Ovary (tissue), 9 donors: ENCODE data around the gene UBL7. TPM values are rescaled to one million over a fixed set of nuclear protein-coding genes. Genes with fewer than 3 reads are reported as not detected.

ENCODE experiments used
- DNase-seq, 5 donors: peaks; one replicate each; pipeline ENCODE4 v3.0.0-alpha.2; 2019 to 2020
- H3K27ac ChIP-seq, 2 donors: fragments of 200-600 bp; one replicate each; pipeline versions ENCODE4 v1.5.1 to v1.8.0; 2019 to 2022
- H3K27me3 ChIP-seq: fragments of 200-600 bp; one replicate; pipeline ENCODE4 v1.8.0; 2022
- H3K36me3 ChIP-seq: fragments of 200-600 bp; sonication (generic); one replicate; pipeline ENCODE4 v1.5.1; 2019
- H3K4me1 ChIP-seq: one replicate; pipeline ENCODE4 v1.8.1; 2013; ENCODE audit warnings: mild to moderate bottlenecking, moderate library complexity; ENCODE audit not compliant: insufficient read depth
- H3K4me3 ChIP-seq: fragments of 200-600 bp; sonication (generic); one replicate; pipeline ENCODE4 v1.5.1; 2017
- H3K9me3 ChIP-seq, 2 donors: fragments of 200-600 bp in 1 of 2; sonication (generic) in 1 of 2; one replicate each; pipeline versions ENCODE4 v1.5.1 to v1.8.1; 2013 to 2019; ENCODE audit warnings: mild to moderate bottlenecking in 1 of 2, moderate library complexity in 1 of 2
- EP300 ChIP-seq: sonication (generic); formaldehyde crosslinking; IDR thresholded peaks from one replicate; pipeline ENCODE4 v1.6.1; 2017; ENCODE audit warnings: antibody characterized with exemption
- POLR2A ChIP-seq: fragments of 450-650 bp; IDR thresholded peaks from one replicate; pipeline ENCODE4 v1.6.1; 2017; ENCODE audit warnings: antibody characterized with exemption, mild to moderate bottlenecking, moderate library complexity
- WGBS, 3 donors: extraction: QIAGEN DNeasy Blood & Tissue Kit in 1 of 3; methylation state at CpG; one replicate each; pipeline versions ENCODE4 v1.1.5 to v1.1.7; 2013 to 2017; 5-methylcytosine and 5-hydroxymethylcytosine counted together
- intact Hi-C, 4 donors: fragments of 100-400 bp; cut with DNase I; formaldehyde crosslinking; loops; one replicate each; pipeline versions ENCODE4 v1.11.0 to v1.15.1; 2022 to 2023
- polyA plus RNA-seq, 2 donors: library from polyadenylated mRNA; stranded (reverse); fragments of 200-250 nt in 1 of 2; fragments of 350-450 nt in 1 of 2; fragmentation: Illumina TruSeq in 1 of 2; extraction: RNeasy Lipid Tissue Mini Kit (QIAGEN cat#74804) in 1 of 2; gene quantifications; one replicate each; pipeline ENCODE4 v1.2.3, GENCODE V29; 2013 to 2014
- total RNA-seq, 7 donors: library from RNA; depleted of rRNA in 2 of 7; stranded (reverse); fragments of >200 nt in 2 of 7; fragmentation: NEBNext Ultra II Directional in 3 of 7; extraction: Animal tissue kit (Norgen Biotek cat#: 25700) in 3 of 7; gene quantifications; one replicate each; pipeline versions ENCODE4 v1.1.0 to v1.2.4, GENCODE V29; 2016 to 2023
- TF ChIP-seq, protein P1 (sequence below), 3 donors: fragments of 450-650 bp in 2 of 3; fragments of 200-600 bp in 1 of 3; IDR thresholded peaks; one replicate each; pipeline versions ENCODE4 v1.5.1 to v1.8.0; 2016 to 2022; ENCODE audit warnings: antibody characterized with exemption in 3 of 3, mild to moderate bottlenecking in 1 of 3
- donor health status: DM: no; HTN: no; CAD: no; lungs with moderate emphysema.
- donor health status: DM: no; HTN: no; CAD: no.
- donor health status: Bipolar disorder and iron deficiency.
- donor health status: DM: yes; HTN: yes; CAD: no.
- donor health status: DM: no; HTN: no; CAD: no.
- donor health status: DM: yes; HTN: yes; CAD: no.

The UBL7 gene
- total and polyA plus RNA-seq, 9 donors: 26.4 to 44.1 (median 34.3) TPM

DNA sequence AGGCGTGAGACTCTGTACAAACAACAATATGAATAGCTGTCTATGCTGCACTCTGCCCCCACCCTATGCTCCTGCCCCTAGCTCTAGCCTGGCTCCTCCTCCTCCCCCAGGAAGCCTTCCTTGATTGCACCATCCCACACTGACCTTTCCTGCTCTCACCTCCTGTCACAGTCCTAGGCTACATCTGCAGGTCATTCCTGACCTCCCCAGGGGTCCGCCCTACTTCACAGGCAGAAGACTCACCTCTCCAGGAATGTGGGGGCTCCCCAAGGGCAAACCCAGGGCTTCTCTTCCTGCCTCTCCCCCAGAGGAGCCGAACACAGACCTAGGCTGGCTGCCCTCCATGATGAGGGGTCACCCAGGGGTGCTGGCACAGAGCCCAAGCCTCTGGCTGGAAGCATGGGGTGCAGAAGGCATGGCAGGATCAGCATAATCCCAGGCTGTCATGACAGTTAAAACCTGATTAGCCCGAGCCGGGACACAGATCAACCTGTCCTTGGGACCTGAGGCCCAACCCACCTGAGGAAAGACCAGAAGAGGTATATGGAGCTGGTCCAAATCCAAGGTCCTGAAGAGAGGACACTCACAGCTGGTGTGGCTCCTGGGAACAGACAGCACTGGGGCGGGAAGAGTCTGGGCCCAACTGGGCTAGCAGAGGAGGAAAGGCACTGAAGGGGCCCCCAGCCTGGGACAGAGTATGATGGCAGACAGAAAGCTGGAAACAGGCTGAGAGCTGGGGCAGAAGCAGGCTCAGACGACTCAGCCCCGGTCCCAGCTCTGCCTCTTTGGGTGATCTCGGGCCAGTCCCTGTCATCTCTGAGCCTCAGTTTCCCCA, 33.1 kb downstream of the UBL7 start:
- intact Hi-C loops: no loop called here
- peaks cover 14% of the 10 kb centered on the region for H3K4me1 ChIP-seq
- TF ChIP-seq POLR2A: no peak
- TF ChIP-seq, protein P1, sequence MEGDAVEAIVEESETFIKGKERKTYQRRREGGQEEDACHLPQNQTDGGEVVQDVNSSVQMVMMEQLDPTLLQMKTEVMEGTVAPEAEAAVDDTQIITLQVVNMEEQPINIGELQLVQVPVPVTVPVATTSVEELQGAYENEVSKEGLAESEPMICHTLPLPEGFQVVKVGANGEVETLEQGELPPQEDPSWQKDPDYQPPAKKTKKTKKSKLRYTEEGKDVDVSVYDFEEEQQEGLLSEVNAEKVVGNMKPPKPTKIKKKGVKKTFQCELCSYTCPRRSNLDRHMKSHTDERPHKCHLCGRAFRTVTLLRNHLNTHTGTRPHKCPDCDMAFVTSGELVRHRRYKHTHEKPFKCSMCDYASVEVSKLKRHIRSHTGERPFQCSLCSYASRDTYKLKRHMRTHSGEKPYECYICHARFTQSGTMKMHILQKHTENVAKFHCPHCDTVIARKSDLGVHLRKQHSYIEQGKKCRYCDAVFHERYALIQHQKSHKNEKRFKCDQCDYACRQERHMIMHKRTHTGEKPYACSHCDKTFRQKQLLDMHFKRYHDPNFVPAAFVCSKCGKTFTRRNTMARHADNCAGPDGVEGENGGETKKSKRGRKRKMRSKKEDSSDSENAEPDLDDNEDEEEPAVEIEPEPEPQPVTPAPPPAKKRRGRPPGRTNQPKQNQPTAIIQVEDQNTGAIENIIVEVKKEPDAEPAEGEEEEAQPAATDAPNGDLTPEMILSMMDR (IDR thresholded peaks at IDR 0.05): no peak
- no peak for TF ChIP-seq EP300
- no peak overlapping the region for H3K4me3 ChIP-seq
- 76 to 80% (median 79%) methylated on average over 9 of the region's 9 CpGs for WGBS, 3 donors
- DNase-seq: peak in 1 of 5 donors; percentile 47
- no peaks in the 10 kb centered on the region for H3K9me3 ChIP-seq
- H3K36me3 ChIP-seq: no peaks in the 10 kb centered on the region
- no peak overlapping the region for H3K27ac ChIP-seq
- no peaks in the 10 kb centered on the region for H3K27me3 ChIP-seq

DNA sequence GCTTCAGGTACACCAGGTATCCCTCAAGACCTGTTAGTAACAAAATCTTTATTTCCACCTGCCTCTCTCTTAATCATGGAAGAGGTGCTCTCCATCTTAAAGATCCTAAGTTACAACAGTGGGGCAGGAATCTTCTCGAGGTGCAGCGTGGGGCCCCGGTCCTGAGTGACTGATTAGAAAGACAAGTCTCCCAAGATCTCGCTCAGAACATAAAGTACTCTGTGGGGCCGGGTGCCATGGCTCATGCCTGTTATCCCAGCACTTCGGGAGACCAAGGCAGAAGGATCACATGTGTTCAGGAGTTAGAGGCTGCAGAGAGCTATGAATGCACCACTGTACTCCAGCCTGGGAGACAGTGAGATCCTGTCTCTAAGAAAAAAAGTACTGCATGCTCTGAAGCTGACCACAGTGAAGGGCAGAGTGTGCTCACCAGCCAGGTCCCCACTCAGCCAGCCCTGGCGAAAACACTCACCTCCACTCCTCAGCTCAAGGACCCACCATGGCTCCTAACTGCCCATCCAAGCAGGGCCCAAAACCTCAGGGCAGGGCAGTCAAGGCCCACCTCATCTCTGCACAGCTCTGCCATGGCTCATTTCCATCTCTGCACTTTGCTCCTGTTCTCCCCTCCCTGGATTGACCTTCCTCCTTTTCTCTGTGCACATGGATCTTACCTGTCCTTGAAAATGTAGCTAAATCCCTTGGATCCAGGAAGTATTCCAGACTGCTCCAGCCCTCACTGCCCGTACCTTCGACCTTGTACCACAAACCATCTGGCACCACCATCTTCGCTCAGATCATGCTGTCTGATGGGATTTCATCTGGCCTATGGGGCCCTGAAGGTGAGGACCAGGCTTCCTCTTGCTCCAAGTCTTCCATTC, 34.3 kb downstream of the UBL7 start:
- intact Hi-C loops: no loop called here
- DNase-seq: no peak
- TF ChIP-seq POLR2A: no peak
- TF ChIP-seq, protein P1 (IDR thresholded peaks at IDR 0.05): no peak
- TF ChIP-seq EP300: no peak
- 85 to 90% (median 88%) methylated on average over 10 of the region's 10 CpGs for WGBS, 3 donors
- Histone ChIP-seq H3K4me3 (no peak overlapping the region), H3K36me3 (no peaks in the 10 kb centered on the region), H3K27ac (no peak overlapping the region), H3K4me1 (peaks cover 20% of the 10 kb centered on the region), H3K9me3 (no peaks in the 10 kb centered on the region), H3K27me3 (no peaks in the 10 kb centered on the region)

DNA sequence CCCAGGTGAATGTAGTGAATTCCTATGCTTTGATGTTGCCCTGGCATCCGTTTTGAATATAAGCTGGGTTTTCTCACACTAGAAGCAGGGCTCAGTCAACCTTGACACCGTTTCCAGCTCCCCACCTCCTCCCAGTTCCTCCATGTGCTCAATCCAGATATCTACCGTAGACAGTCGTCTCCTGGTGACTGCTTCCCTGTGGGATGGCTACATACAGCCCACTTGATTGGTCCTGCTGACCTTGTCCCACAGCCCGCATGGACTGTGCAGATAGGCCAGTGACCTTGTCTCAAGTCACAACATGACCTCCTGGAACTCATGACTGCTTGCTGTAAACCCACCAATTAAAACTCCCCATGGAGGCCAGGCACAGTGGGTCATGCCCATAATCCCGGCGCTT, 35.3 kb downstream of the UBL7 start:
- H3K9me3 ChIP-seq: no peaks in the 10 kb centered on the region
- TF ChIP-seq POLR2A (no peak), EP300 (no peak)
- TF ChIP-seq, protein P1 (IDR thresholded peaks at IDR 0.05): no peak
- WGBS, 3 donors: 72 to 83% (median 75%) methylated on average over 7 of the region's 7 CpGs

DNA sequence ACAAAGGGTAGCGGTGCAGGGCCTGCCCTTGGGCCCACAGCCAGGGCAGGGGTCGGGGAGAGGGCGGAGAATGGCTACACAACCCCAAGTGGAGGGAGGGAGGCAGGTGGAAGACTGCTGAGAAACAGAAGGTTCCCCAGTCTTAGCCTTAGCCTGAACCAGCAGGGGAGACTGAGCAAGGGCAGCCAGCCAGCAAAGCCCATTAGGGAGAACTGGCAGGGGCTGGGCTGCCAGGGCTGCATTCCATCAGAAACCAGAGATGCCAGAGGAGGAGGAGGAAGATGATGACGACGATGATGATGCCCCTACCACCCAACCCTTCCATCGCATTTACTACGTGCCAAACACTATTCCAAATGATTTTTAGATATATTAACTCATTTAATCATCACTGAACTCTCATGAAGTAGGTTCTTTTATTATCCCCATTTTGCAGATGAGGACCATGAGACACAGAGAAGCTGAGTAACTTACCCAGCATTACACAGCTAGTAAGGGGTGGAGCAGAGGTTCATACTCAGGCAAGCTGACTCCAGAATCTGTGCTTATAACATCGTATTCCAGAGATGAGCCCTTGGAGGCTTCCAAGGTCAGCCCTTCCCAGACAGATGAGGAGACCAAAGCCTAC, 35.9 kb downstream of the UBL7 start:
- TF ChIP-seq POLR2A: no peak
- TF ChIP-seq, protein P1 (IDR thresholded peaks at IDR 0.05): no peak
- no peaks in the 10 kb centered on the region for H3K27me3 ChIP-seq
- H3K27ac ChIP-seq: no peak overlapping the region
- 71 to 74% (median 73%) methylated on average over 8 of the region's 8 CpGs for WGBS, 3 donors
- no peak for DNase-seq
- intact Hi-C loops: no loop called here
- peaks cover 20% of the 10 kb centered on the region for H3K4me1 ChIP-seq
- no peaks in the 10 kb centered on the region for H3K36me3 ChIP-seq
- no peak overlapping the region for H3K4me3 ChIP-seq
- no peaks in the 10 kb centered on the region for H3K9me3 ChIP-seq

More for the DNA sequence above, 35.3 kb downstream of the UBL7 start:
- no peaks in the 10 kb centered on the region for H3K36me3 ChIP-seq
- H3K27me3 ChIP-seq: no peaks in the 10 kb centered on the region
- no peak overlapping the region for H3K4me3 ChIP-seq
- no peak for DNase-seq
- intact Hi-C loops: no loop called here
- peaks cover 20% of the 10 kb centered on the region for H3K4me1 ChIP-seq
- H3K27ac ChIP-seq: no peak overlapping the region
